Activated gamma-delta T cell treated with Interleukin-2 at 50 U/mL for 16 hours (primary cell): Measurements from ENCODE around the gene ITGB3BP.

Experiments
- DNase-seq: peaks from one replicate; pipeline ENCODE4 v3.0.0-alpha.2; 2020

Gene ITGB3BP

GRCh38 chr1:63413394-63413793, 109.6 kb downstream of the ITGB3BP start:
- no peak for DNase-seq

- no peak for DNase-seq
These were observed 112.0 kb downstream of the ITGB3BP start for GRCh38 chr1:63411066-63411465.

- no peak for DNase-seq
These were observed 114.7 kb downstream of the ITGB3BP start for GRCh38 chr1:63408331-63408730.

GRCh38 chr1:63407002-63407401, 116.0 kb downstream of the ITGB3BP start:
- DNase-seq = no peak

GRCh38 chr1:63405987-63406386, 117.0 kb downstream of the ITGB3BP start:
- DNase-seq = no peak

- DNase-seq = no peak
These were observed 118.0 kb downstream of the ITGB3BP start for GRCh38 chr1:63405021-63405420.

- DNase-seq = no peak
These were observed 119.6 kb downstream of the ITGB3BP start for GRCh38 chr1:63403386-63403785.

GRCh38 chr1:63401945-63402344, 121.1 kb downstream of the ITGB3BP start:
- no peak for DNase-seq
